Effector CD4-positive, alpha-beta T cell (primary cell): Measurements from ENCODE around the gene PDXK.
A peak's percentile ranks its signal among the peaks of the same experiment; 100 is the strongest.

Source experiments
- DNase-seq: peaks from one replicate; pipeline ENCODE4 v3.0.0-alpha.2; 2020

Gene PDXK

DNA sequence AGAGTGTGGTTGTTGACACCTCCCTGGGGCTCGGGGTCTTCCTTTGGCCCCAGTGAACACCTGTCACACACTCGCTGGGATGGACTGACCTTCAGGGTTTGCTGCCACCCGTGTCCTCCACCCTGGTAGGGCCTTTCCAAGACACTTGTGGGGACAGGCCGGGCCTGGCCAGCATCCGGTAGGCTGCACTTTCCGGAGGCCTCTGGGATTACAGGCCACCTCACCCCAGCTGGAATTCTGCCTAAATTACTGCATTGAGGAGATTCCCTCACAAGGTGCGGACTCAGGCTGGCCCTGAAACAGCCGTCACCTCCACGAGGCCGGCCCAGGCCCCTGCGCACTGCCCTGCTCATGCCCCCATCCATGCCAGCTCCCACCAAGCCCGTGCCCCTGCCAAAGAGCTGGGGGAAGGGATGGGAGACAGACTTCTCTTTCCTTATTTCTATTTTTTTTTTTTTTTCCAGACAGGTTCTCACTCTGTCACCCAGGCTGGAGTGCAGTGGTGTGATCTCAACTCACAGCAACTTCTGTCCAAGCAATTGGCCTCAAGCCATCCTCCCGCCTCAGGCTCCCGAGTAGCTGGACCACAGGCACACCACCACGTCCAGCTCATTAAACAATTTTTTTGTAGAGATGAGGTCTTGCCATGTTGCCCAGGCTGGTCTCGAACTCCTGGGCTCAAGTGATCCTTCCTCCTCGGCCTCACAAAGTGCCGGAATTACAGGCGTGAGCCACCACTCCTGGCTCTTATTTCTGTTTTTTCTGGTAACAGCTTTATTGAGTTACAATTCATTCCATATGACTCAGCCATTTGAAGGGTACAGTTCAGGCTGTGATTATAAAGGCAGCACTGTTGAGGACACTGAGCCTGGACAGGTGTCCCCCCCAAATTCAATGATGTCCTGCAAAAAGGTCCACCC is 45.9 kb downstream of the PDXK start:
- DNase-seq: no peak

DNA sequence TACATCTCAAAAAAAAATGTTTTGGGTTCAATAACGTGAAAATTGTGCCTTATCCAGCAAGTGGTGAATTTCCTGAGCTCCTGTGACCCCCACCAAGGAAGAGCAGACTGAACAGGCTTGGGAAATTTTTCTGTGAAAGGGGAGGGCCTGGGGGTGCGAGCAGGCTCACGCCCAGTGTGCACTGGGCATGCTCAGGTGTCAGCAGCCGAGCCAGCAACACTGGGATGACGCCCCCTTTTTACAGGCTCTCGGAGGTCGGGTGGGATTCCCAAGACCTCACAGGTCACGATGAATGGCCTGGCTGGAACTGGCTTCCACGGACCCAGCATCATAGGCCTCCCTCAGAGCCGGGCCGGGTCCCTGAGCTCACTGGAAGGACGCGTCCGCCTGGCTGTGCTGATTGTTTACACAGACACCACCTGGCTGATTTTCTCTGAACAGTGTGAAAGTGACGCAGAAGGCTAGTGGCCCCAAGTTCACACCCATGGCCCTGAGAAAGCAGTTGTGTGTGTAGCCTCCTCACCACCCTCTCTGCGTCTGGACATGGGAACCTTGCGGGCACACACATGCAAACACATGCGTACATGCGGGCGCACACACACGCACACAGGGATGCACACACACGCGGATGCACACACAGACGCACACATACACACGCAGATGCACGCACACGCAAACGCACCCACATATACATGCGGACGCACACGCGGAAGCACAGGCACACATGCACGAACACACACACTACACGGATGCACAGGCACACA is 48.0 kb downstream of the PDXK start:
- DNase-seq: no peak

DNA sequence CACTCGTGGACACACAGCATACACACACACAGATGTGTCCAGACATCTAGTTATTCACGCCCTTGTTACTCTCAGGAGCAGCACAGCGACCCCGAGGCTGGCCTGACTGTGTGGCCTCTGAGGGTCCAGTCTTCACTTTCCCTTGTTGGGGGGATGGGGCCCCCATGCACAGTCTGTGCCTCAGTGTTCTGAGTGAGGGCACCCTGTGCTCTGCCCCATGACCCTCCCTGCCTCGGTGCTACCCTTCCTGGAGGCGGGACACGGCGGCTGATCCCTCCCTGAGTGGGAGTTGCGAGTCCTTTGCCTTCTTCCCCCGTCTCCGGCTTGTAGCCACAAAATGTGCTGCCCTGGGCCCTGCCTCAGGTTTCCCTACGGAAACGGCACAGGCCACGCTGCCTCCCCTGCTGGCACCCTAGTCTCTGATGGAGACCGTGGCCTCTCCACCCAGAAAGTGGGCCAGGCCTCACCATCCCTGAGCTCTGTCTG is 48.6 kb downstream of the PDXK start:
- DNase-seq: no peak

- DNase-seq: no peak
Observed at GRCh38 chr21:43767984-43768867, 49.3 kb downstream of the PDXK start.

DNA sequence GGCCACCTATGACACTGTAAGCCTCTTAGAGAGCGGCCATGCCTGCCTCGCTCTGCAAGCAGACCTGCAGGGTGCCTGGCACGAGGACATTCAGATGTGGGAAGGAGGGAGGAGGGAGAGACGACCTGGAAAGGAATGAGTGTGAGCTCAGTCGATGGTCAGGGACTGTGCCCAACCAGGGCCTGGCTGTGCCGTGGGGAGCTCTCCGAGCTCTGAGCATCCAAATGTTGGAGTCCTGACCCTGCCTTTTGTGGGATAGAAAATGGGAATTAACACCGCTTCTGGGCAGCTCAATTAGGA is 49.9 kb downstream of the PDXK start:
- no peak for DNase-seq

DNA sequence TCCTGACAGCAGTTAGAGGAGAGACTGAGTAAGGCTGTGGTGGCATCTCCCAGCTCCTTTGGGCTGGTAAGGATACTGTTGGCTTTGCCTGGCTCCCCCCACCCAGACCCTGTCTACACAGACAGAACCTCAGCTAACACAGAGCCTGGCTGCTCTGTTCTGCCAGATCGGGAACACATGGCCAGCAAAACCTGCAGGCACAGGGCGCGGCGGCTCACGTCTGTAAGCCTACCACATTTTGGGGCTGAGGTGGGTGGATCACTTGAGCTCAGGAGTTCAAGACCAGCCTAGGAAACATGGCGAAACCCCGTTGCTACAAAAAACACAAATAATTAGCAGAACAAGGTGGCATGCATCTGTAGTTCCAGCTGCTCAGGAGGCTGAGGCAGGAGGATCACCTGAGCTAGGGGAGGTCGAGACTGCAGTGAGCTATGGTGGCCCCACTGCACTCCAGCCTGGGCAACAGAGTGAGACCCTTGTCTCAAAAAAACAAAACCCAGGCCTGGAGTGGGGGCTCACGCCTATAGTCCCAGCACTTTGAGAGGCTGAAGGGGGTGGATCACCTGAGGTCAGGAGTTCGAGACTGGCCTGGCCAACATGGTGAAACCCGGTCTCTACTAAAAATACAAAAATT is 50.5 kb downstream of the PDXK start:
- DNase-seq: no peak

DNA sequence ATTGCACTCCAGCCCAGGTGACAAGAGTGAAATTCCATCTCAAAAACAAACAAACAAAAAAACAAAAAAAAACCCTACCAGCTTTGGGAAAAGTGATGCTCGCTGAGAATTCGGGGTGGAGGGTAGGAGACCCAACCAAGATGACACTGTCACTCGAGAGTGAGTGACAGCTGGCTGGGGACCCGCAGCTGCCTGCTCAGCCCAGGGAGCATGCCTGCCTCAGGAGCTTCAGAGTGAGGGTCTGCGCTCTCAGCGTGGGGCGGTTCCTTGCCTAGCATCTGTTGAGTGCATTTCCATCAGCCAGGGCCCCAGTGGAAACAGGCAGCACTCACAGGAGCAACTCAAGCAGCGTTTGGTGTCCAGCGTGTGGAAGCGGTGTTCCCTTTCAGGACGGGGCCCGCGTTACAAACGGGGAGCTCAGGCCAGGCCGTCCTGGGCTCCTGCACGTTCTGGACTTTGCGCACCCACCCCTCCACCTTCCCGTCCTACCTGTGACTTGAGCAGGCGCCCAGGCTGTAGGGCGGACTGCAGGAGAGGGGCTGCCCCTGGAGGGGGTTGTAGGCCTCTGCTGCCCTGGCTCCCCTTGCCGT is 51.2 kb downstream of the PDXK start:
- no peak for DNase-seq

- DNase-seq: no peak
Observed at GRCh38 chr21:43771199-43771675, 52.3 kb downstream of the PDXK start.

DNA sequence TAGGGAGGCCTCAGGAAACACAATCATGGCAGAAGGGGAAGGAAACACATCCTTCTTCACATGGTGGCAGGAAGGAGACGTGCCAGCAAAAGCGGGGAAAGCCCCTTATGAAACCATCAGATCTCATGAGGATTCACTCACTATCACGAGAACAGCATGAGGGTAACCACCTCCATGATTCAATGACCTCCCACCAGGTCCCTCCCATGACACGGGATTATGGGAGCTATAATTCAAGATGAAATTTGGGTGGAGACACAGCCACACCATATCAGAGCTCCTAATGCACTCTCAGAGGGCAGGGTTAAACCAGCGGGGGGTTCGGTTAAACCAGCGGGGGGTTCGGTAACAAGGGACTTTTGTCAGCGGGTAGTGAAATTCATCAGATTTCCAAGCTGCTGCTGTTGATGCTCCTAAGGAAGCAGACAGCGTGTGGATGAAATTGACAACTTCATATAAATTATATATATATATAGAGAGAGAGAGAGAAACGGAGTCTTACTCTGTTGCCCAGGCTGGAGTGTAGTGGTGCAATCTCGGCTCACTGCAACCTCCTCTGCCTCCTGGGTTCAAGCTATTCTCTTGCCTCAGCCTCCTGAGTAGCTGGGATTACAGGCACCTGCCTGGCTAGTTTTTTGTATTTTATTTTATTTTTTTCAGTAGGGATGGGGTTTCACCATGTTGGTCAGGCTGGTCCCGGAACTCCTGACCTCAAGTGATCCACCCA is 52.9 kb downstream of the PDXK start:
- no peak for DNase-seq

- no peak for DNase-seq
Observed at GRCh38 chr21:43772425-43772821, 53.5 kb downstream of the PDXK start.

DNA sequence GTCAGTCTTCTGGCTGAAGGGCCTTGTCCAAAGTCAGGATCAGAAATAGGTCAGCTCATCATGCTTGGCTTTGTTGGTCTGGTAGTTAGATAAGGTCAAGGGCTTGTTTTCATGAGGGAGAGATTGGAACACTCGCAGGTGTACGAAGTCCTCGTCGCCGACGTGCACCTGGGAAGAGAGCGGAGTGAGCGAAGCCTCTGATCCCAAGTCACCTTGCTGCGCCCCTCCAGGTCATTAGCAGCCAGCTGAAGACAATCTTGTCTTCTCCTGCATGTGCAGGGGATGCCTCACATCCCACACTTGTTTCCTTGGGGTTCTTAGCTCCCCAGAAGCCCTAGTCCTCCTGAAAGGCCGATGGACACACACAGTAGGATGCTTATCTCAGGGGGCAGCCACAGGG is 55.2 kb downstream of the PDXK start:
- DNase-seq: no peak

DNA sequence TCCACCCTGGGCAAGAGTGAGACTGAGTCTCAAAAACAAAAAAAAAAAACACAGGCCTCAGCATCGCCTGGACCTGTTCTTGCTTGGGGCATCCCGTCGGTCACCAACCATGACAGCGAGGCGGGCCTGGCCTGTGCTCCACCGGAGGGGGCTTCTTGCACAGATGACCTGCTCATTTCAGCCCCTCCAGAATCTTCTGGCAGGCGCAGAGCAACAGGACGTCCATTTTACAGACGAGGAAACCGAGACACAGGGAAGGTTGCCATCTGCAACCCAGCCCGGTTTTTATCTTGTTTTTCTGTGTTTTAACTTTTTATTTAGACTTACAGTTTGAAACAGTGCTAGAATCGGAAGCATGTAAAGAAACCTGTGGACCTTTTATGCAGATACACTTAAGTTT is 56.3 kb downstream of the PDXK start:
- no peak for DNase-seq

DNA sequence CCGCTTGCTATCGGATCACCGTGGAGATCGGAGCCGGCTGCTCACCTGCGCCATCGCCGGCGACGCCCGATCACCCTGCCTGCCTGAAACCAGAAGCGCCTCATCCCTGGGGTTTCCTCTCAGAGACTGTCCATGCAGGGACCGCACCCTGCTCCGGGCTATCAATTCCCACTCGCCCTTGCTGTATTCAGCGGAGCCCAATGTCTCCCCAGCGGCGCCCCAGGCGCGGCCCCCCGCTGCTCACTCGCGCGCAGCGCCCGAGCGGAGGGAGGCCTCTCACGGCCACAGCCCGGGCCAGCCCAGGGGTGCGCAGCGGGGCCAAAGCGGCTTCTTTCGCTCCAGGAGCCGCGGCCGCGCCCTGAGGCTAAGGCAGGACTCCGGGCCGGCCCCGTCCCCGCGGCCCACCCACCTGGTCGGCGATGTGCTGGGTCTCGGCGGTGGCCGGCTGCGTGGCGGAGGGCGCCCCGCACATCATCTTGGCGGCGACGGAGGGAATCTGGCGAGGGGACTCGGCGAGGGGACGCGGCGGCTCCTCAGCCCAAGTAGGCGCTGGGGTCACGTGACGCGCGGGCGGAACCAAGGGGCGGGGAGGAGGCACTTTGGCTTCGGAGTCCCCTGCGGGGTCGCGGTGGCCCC is 57.0 kb downstream of the PDXK start, which contains the start of gene CSTB:
CSTB (minus strand) TSS at position 514 of the 636 bp plus-strand sequence; CDS start at position 475, 39 bp downstream.
- peak; percentile 89 for DNase-seq

GRCh38 chr21:43777953-43778352 is 59.0 kb downstream of the PDXK start:
- no peak for DNase-seq

DNA sequence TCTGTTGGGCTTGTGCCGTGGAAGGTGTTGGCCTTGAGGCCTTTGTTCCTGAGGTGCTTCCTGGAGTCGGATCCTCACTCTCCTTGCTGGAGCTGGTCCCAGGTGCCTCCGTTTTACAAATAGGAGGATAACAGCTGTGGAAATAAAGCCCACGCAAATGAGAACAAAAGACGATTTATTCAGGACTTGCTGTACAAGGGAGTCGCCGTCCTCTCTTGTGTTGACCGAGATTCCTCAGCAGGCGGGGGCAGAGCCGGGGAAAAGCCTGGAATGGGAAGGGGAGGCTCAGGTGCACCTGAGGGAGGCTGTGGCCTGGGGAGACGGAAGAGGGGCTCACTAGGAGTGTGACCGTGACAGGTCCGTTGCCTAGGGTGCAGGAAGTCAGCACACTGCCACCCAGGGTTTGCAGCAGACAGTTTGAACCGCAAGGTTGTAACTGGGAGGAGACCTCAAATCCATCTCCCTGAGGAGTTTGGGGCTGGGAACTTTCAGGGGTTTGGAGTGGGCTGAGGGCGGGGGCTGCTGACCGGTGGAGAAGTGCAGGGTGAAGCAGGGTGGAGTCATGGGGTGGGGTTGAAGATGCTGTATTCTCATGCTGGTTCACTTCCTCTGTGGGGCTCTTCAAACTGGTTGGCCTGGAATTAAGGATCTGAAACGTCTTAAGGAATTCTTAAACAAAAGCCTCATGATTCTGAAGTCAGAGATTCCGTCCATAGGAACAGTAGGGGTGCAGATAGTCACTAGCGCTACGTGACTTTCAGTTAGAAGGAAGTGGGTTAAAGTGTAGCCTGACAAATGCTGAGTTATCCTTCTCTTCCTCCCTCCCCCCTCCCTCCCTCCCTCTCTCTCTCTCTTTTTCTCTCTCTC is 59.8 kb downstream of the PDXK start:
- DNase-seq: no peak

- no peak for DNase-seq
Observed at GRCh38 chr21:43779660-43780059, 60.7 kb downstream of the PDXK start.

GRCh38 chr21:43781846-43782245 is 62.9 kb downstream of the PDXK start:
- DNase-seq: no peak

DNA sequence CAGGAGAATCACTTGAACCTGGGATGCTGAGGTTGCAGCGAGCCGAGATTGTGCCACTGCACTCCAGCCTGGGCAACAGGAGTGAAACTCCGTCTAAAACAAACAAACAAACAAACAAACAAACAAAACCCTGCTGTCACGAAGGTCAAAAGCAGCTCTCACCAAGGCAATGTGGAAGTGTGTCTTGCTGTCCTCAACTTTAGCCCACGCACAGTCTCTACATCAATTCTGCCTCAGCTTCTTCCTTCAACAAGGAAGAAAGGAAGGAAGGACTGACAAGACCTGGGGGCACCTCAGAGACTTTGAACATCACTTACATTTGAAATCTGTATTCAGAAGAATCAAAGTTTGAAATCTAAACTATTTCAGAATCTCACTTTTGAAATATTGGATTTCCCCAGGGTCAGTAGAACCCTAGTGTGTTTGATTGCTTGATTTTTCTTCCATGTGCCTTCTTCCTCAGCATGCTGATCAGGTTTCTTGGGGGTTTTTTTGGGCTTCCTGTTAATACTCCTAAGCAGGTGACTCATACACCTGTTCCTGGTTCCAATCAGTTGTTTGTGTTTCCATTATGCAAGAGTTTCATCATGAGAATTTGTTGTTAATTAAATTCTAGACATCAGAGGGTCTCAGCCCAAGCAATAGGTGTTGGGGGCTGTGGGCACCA is 63.6 kb downstream of the PDXK start:
- no peak for DNase-seq

- no peak for DNase-seq
Observed at GRCh38 chr21:43783098-43783700, 64.3 kb downstream of the PDXK start.
